Islet precursor cell (in vitro differentiated cells): ENCODE data around the gene YIF1A.
A peak's percentile ranks its signal among the peaks of the same experiment; 100 is the strongest.

Experiments used
- DNase-seq: peaks from one replicate; pipeline ENCODE4 v3.0.0-alpha.2; 2018

Gene YIF1A

DNA sequence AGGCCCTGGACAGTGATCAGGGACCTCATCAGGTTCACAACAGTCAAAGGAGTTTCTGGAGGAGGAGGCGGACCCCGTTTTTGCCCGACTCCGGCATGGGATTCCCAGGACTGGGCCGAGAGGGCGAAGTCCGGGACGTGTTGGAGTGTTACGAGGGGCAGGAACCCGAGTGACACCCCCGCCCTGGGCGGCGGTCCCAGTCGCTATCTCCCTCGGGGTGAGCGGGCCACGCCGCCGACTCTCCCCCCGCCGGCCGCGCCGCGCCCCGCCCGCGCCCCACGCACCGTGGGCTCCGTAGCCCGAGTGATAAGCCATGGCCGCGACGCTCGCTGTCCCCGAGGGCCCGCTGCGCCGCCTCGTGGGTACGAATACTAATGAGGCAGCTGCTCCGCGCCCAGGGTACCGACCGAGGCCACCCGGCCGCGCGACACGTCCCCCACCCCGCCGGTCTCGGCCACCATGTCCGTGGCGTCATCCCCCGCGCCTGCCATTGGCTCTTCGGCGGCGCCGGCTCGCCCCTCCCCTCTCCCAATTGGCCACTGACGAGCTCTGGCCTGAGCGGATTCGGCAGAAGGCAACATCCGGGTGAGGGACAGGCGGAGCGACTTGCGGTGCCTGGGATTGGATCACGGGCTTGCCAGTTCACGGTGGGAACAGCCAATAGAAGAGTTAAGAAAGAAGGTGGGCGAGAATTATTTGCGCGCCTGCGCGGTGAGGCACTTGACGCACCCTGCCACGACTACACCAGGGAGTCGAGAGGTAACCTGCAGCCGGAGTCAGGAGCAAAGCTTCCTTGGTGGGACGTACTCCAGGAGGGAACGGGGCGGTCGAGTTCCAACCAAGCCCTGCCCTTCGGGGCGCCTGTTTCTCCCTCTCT, at the start of gene YIF1A:
TSS of gene YIF1A (minus strand) at position 473 of the 877 bp plus-strand sequence. CDS start at position 315, 158 bp downstream.
- DNase-seq: peak; percentile 100

DNA sequence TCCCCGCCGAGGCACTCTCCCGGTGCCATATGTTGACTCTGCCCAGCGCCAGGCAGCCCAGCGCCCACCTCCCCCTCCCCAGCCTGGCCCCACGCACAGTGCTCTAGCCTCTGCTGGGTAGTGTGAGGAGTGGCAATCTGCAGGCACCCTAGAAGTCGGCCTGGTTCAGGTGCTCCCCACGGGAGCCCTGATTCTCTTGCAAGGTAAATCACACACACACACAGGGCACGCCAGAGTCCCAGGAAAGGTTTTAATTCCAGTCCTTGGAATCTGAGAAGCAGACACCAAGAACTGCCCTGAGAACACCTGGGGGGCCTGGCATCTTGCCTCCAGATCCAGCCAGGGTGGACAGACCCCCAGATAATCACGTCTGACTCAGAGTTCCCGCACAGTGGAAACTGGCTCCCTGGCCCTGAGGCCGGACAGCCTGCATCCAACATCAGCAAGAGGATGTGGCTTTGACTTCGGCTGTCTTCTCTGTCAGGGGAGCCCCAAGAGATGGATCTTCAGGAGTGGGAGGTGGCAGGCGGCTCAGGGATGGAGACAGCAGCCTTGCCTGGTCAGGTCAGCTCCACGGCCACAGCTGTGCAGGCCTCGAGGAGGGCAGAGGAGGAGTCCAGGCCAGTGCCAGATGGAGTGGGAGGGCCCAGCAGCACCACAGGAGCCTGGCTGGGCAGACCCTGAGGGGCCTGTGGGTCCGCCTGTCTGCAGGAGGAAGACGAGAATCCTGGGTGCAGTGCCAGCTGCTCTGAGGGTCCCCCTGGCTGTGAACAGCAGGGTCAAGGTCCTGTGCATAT, 48.4 kb upstream of the YIF1A start:
- DNase-seq: peak; percentile 60

GRCh38 chr11:66336234-66337102, 47.5 kb upstream of the YIF1A start, which contains the start of gene RIN1:
TSS of gene RIN1 (minus strand) at chr11:66336434. CDS start at chr11:66336402, 32 bp downstream.
- DNase-seq: peak; percentile 94

DNA sequence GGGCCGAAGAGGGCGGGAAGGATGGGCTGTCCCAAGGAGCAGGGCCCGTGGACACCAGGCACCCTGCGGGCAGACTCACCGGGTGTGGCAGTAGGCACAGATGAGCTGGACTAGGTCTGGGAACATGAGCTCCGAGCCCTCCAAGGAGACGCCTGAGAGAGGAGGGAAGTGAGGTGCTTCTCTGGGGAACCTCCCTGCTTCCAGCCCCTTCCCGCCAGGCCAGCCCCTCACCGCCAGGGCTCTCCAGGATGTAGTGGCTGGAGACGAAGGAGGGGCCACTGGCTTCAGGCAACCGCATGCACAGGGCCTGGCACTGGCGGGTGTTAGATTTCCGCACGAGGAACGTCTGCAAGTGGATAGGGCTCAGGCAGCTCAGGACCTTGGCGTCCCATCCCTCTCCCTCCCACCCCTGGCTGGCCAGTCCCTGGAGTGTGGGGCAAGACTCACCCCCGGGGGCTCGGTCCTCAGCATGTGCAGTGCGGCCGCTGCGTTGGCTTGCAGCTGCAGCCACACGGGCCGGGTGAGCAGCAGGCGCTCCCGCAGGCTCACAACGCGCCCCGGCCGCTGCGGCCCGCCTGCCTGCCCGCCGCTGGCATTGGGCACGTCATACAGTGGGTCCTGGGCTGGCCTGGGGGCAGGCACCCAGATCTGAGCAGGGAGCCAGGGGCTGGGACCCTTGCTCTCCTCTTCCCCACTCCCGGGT, 46.7 kb upstream of the YIF1A start:
- peak; percentile 82 for DNase-seq

DNA sequence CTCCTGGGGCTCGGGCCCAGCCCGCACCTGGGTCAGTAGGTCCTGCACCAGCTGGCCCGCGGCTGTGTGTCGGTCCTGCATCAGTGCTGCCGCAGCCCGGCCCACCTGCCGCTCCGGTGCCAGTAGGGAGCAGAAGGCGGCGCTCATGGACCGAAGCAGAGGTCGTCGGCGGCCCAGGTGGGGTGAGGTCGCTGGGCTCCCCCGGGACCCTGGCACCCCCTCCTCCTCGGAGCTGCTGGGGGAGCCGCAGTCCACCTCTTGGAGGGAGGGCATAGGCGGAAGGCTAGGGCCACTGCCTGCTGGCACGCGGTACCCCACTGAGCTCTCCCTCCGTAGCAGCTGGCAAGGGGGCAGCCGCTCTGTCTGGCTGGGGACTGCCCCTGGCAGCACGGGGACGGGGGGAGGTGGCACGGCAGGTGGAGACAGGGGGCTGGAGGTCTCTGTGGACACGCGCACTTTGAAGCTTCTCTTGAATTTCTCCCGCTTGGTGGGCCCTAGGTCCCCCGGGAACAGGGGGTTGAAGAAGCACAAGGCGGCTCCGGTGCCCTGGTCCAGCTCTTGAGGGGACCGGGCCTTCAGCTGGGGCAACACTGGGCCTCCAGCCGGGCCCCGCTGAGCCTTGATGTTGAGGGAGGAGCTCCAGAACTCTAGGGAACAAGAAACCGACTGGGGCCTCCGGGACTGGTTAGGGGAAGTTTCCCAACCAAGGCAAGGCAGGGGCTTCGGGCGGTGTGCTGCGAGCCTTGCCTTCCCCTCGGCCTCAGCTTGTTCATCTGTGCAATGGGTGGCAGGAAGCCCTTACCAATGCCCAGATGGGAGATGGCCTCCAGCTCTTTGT, 45.9 kb upstream of the YIF1A start:
- DNase-seq: peak; percentile 48

DNA sequence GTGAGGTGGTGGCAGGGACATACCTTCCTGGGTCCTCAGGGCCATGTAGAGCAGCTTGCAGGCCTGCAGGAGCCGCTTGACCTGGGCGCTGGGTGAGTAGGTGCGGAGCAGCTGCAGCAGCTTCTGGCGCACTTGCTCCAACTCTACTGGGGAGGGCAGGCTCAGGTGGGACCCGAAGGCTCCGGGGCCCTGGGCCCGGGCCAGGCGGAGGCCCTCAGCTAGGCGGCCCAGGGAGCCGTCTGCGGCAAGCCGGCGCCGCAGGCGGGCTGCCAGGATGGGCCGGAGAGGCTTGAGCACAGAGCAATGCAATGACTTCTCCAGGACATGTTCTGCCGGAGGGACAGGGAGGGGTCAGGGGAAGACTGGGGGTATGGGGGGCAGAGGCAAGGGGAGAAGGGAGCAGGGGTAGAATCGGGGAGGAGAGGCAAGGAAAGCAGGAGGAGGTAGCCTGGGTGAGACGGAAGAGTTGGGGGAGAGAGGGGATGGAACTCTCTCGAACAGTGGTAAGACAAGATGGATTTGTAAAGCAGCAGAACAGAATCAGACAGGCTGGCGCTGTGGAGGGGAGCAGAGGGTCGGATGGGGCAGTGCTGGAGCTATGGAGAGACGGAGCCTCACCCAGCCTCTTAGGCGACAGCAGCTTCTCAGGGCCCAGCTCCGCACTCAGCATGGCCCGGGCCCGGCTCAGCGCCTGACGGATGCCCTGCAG, 45.1 kb upstream of the YIF1A start:
- DNase-seq: no peak

GRCh38 chr11:66333220-66333877, 44.4 kb upstream of the YIF1A start:
- peak; percentile 44 for DNase-seq

- DNase-seq: peak; percentile 49
Measured at GRCh38 chr11:66332371-66333219, 43.7 kb upstream of the YIF1A start.

GRCh38 chr11:66331542-66332370, 42.8 kb upstream of the YIF1A start:
- DNase-seq: no peak

DNA sequence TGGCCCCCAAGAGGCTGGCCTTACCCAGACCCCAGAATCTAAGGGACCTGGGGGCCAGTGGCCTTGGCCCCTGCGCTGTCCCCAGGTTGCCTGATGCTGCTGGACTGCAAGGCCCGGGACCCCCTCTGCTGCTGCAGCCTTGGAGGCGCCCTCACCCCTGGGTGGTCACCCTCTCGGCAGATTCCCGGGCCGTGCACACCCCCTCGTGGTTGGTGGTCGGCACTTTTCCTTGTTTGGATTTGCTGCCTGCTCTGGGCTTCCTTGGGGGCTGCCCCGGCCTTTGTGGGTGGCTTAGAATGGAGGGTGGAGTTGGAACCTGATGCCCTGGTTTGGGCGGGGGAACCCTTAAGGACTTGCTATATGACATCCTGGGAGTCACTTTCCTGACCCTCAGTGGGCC, 42.0 kb upstream of the YIF1A start:
- peak; percentile 45 for DNase-seq

DNA sequence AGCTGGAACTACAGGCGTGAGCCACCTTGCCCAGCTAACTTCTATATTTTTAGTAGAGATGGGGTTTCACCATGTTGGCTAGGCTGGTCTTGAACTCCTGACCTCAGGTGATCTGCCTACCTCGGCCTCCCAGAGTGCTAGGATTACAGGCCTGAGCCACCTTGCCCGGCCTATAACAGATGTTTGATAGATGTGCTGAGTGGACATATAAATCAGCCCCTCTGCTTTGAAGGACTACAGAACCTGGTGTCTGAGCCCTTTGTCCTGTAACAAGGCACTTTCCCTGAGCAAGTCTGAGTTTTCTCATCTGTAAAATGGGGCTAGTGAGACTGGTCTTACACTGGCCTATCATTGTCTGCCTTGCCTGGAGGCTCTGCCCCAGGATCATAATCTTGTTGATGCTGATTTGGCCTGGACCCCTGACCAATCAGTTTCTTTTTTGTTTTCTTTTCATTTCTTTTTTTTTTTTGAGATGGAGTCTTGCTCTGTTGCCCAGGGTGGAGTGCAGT, 40.3 kb upstream of the YIF1A start:
- DNase-seq: no peak

DNA sequence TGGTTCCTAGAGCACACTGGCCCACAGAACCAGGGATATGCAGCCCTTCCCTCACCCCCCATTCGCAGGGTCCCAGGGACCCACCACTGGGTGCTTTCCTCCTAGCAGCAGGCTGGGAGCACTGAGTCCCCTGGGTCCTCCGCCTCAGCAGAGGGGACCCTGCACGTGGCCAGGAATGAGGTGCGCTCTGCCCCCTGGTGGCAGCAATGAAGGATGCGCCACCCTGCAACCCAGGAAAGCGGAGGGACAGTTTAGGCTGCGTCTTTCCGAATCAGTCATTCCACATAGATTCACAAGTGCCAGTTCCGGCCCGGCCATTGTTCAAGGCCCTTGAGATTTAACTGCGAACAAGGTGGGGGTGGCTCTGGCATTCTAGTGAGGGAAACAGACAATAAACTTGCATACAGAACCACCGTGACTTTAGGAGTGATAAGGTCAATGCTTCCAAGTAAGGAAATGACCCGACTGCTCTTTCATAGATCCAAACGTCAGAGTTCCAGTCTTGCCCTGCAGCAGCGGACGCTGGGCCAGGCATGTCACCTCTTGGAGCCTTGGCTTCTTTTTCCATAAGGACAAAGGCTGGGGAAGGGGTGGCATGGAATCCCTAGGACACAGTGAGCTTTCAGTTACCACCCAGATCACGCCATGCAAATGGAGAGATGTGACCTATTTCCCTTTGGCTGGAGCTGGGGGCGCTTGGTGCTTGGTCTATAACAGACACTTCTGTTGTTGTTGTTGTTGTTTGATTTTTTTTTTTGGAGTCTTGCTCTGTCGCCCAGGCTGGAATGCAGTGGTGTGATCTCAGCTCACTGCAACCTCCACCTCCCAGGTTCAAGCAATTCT, 39.6 kb upstream of the YIF1A start:
- peak; percentile 91 for DNase-seq

DNA sequence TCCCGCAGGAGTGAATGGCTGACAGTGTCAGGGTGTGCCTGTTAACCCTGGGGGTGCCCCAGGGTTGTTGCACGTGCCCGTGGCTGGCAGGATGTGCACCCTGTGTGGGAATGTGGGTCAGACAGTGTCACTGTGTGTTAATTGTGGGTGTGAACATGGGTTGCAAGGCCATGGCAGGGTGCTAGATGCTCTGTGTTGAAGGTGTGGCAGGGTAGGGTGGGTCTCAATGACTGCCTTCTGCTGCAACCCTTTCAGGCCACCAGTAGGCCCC, 39.0 kb upstream of the YIF1A start:
- no peak for DNase-seq

DNA sequence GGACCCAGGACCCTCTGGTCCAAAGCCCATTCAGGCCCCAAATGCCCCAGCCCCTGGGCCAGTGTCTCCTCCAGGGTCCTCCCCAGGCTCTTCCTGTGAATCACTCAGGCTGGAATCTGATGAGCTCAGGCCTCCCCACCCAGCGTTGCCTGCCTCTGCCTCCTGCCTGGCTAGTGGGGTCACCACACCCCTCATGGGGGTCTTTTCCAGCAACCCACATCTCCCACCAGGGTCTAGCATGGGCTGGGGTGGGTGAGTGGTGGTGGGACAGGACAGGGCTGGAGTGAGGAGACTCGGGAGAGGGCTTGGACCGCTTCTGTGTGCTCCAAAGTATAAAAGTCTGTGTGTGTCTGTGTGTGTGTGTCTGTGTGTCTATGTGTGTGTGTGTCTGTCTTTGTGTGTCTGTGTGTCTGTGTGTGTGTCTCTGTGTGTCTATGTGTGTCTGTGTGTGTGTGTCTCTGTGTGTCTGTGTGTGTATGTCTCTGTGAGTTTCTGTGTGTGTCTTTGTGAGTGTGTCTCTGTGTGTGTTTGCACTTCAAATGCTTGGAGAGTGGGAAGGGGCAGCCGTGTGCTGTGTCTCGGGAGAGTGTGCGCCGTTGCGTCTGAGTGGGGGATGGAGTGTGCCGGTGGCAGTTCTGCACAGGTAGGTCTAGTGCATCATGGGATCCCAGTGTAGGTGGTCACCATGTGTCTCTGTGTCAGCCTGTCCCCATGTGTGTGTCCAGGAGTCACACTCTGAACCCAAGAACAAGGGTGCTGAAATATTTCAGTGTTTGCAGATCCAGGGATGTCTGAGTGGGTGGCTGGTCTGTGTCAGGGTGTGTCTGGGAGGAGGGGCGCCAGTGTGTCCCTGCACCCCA, 38.5 kb upstream of the YIF1A start:
- DNase-seq: peak; percentile 88

DNA sequence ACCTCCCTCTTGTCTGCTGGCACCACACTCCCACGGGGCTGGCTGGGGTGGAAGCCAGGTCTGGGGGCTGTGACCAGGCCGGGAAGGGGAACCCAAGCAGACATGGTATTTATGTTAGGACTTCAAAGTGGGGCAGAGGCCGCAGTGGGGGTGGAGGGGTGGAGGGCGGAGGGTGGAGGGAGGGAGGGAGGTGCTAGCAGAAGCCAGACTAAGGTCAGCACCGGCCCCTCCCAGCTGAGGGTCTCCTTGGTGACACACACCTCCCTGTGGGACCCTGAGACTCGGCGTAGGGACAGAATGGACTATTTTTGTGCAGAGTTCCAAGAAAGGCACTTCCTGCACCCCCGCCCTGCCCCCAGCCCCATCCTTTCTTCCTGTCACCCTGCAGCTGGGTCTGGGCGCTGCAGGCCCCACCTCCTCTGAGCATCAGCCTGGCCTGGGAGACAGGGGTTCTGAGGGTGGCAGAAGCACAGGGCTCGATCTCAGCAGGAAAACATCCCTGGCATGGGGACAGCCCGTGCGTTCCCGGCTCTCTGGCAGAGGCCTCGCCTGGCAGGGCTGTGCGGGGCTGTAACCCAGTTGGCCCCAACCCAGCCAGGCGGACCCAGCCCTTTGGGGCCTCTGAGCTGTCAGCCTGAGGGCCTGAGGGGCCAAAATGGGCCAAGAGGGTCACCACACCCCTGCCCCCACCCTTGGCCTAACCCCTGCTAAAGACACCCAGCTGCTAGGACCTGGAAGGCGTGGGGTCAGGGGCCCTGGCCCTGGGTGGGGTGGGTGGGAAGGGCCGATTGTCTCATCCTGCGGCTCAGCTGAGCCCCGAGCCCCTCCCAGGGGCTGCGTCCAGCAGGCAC, 37.5 kb upstream of the YIF1A start:
- peak; percentile 78 for DNase-seq
